COLO829 (cell line): Measurements from ENCODE around the gene RNF111.
A peak's percentile ranks its signal among the peaks of the same experiment; 100 is the strongest.

ENCODE experiments used
- DNase-seq: peaks from one replicate; pipeline ENCODE4 v3.0.0; 2012; ENCODE audit warnings: low spot score

The RNF111 gene

GRCh38 chr15:58987491-58988005 is at the start of gene RNF111:
Gene RNF111, plus strand, starts transcription at chr15:58987663. Its CDS starts 43,160 bp downstream, at chr15:59030823.
- DNase-seq: peak; percentile 84

DNA sequence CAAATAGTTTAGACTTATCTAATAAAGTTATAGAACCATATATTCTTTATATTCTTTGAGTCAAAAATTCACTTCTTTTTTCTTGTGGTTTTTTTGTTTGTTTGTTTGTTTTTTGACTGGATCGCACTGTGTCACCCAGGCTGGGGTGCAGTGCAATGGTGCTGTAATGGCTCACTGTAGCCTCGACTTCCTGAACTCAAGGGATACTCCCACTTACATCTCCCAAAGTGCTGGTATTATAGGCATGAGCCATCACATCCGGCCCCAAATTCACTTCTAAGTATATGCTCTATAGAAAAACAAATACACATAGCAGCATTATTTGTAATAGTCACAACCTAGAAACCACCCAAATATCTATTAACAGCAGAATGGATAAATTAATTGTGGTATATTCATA is 40.3 kb upstream of the RNF111 start:
- DNase-seq: no peak

DNA sequence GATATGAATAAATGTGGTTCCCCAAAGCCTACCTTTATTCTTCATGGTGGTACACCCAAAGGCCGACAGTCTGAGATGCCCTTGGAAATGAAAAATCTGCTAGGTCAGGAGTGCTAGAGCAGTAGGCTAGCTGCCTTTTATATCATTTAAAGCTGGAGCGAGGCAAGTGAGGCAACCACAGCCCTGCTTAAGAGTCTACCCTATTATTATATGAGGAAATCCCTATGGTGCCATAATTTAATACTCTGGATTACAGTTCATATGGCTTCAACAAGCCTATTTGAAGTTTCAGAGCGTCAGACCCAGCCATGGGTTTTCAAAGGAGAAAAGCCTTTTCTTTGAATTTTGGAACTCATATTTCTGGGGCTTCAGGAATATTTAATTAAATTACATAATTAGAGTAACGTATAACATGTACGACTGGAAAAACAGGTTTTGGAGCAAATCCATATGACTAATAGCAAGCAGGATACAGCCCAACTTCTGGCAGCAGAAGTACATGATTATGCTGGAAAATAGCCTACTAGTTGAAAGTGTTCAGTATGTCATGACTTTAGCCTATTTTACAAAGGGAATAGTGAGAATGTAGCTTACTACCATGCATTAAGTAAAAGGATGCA is 36.0 kb upstream of the RNF111 start:
- DNase-seq: no peak

DNA sequence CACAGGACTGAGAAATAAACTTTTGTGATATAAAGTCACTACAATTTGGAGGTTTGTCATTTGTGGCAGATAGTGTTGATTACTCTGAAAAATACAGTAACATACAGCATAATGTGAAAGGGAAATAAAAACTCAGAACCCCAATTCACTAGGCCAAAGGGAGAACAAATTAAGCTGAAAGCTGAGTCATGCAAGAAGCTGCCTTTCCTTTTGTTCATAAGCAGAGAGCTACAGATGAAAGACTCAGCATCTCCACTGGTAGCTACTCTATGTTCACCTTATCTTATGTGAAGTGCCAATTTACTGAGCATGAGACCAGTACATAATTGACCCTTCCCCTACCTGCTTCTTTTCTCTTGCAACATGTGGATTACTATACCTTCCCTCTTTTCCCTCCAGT is 34.7 kb upstream of the RNF111 start:
- no peak for DNase-seq

GRCh38 chr15:58957101-58957973 is 30.1 kb upstream of the RNF111 start:
- DNase-seq: peak; percentile 28

- DNase-seq: no peak
These were observed 28.7 kb upstream of the RNF111 start for GRCh38 chr15:58958811-58959210.

DNA sequence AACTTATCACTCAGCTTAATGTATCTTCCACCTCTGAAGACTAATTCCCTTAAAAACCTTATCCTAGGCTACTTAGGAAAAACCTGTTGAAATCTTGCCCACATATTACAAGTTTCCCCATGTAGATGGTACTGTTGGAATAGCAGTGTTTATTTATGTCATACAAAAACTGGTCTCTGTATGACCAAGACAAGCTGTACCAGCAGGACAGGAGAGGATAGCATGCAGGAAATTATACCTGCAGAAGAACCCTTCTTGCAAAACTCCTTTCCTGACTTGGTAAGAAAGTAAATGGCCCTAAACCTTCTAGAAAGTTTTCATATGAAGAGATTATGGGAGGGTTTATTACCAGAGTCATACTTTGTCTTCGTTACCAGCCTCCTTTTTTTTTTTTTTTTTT is 25.3 kb upstream of the RNF111 start:
- no peak for DNase-seq

DNA sequence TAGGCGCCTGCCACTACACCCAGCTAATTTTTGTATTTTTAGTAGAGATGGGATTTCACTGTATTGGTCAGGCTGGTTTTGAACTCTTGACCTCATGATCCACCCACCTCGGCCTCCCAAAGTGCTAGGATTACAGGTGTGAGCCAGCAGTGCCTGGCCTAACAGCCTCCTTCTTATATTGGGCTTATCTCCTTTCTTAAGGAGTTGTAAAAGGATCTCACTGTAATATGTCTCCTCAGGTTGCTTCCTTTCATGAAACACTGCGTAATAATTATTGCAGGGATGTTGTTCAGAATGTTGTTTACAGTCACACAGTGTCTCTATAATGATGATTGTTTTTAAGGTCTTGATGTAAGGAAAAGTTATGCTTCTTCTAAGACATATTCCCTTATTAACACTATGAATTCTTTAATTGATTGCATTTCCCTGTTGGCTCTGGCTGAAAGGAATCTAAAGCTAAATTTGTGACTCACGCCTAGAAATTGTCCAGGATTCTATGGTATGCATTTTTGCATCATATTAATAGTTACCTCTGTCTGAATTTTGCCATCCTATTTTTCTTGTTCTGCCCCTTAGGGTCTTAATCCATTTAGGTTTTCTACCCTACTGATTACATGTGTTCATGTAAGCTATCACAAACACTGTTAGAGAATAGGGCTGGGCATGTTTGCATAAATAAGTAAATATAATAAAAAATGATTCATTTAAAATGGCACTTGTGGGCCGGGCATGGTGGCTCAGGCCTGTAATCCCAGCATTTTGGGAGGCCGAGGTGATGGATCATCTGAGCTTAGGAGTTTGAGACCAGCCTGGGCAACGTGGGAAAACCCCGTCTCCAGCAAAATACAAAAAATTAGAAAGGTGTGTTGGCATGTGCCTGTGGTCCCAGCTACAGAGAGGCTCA is 24.5 kb upstream of the RNF111 start:
- no peak for DNase-seq

- DNase-seq: no peak
These were observed 20.8 kb upstream of the RNF111 start for GRCh38 chr15:58966698-58967097.

DNA sequence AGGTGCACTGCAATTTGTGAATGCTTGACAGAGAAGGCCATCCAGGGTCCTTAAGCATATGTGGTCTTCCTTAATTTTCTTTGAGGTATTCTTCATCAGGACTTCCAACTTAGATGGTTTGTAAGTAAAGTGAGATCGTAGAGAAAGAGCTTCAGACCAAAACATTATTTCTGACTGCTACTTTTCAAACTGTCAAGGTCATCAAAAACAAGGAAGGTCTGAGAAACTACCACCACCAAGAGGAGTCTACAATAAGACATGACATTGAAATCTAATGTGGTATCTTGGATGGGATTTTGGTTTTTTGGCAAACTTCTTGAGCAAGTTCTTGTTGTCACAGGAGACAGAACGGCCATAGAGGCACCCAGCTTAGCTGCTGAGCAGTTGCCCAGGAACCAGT is 20.0 kb upstream of the RNF111 start:
- no peak for DNase-seq

DNA sequence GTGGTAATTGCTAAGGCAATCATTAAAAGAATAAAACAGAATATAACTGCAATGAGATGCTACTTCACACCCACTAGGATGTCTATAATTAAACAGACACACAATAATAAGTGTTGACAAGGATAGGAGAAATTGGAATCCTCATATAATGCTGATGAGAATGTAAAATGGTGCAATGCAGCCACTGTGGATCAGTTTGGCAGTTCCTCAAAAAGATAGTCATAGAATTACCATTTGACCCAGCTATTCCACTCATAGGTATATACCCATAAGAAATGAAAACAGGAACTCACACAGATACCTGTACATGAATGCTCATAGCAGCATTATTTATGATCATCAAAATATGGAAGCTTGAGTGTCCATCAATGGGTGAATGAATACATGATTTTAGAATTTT is 9.6 kb upstream of the RNF111 start:
- no peak for DNase-seq

- DNase-seq: no peak
These were observed 7.0 kb upstream of the RNF111 start for GRCh38 chr15:58980351-58980939.

DNA sequence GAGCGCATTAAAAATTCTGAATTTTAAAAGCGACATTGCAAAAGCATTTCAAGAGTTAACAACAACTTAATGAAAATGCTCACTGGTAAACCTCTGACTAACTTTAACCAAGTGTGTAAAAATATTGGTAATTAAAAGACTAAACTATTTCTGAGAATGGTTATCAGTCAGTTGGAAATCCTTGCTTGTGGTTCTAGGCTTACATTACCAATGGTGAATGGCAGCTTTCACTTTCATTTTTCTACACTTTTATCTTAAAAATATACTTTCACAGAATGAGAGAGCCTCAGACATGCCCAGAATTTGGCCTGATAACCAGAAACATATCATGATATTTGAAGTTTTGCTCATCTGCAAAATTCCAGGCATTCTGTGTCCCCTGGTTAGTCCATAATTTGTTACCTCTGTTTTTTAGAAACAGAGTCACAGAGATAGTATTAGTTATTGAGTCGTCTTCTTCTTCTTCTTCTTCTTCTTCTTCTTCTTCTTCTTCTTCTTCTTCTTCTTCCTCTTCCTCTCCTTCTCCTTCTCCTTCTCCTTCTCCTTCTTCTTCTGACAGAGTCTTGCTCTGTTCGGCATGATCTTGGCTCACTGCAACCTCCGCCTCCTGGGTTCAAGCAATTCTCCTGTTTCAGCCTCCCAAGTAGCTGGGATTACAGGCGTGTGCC is 5.5 kb upstream of the RNF111 start:
- no peak for DNase-seq

DNA sequence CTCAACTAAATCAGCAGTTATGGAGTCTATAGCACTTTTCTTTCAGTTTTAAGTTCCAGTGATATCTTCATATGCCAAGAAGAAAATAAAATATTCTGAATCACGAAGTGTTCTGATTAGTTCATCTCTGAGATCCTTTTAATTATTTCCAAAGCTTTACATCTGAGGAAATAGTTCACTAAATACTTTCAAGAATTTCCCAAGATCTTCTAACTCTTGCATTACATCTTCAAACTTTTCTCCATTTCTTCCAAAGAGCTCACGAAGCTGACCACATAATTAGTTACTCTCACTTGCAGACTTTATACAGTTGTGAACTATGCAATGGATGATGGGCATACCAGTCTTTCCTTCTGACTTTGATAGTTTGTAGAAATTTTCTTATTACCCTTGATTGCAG is 4.2 kb upstream of the RNF111 start:
- DNase-seq: no peak

DNA sequence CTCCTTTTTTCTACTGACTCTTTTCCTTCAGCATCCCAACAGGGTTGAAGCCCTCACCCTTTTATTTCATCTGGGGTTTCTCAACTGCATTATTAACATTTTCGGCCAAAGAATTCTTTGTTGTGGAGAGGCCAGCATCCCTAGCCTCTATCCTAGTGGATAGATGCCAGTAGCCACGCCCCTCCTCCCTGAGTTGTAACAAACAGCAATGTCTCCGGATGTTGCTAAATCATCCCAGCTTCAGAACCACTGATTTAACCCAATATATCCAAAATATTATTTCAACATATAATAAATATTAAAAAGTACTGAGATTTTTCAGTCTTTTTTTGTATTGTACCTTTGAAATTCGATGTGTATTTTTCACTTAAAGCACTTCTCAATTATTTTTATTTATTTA is 2.0 kb upstream of the RNF111 start:
- no peak for DNase-seq

GRCh38 chr15:58987036-58987435 is 427 bp upstream of the RNF111 start:
- no peak for DNase-seq

DNA sequence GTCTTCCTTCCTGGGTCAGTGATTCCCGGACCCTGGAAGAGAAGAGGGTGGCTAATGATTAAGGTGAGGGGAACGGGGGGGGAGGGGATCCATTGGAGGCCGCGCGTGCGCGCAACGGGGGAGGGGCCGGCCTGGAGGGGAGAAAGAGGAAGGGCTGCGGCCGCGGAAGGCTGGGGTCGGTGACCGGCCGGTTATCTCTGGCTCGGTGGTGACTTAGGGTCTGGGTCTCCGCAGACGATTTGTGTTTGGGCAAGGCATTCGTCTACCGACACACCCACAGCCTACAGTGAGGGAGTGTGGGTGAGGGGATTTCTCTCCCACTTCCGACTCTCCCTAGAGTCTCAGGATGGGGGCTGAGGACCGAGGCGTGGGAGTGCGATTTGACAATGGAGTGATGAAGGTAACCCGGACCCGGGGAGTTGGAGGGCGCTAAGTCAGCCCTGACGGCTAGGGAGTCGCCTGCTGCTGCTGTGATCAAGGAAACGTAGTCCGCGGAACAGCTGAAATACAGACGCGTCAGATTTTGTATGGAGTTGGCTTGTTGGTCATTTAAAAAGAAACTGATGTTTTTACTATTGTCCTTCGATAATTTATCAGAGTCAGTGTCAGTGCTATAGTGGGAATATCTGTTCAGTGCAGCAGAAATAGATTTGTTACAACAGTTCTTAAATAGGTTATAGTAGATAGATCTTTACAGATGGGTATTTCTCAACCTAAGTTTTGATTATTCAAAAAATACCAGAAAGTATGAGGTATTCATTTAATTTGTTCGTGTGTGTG is 733 bp downstream of the RNF111 start:
- no peak for DNase-seq

DNA sequence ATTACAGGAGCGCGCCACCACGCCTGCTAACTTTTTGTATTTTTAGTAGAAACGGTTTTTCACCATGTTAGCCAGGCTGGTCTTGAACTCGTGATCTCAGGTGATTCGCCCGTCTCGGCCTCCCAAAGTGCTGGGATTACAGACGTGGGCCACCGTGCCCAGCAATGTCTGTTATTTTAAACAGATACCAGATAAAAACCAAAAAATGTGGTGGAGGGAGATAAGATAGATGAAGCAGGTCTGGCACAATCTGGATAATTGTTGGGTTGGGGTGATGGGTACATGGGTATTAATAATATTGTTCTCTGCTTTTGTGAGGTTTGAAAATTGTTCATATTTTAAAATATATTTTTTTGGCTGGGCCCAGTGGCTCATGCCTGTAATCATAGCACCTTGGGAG is 4.7 kb downstream of the RNF111 start:
- no peak for DNase-seq

DNA sequence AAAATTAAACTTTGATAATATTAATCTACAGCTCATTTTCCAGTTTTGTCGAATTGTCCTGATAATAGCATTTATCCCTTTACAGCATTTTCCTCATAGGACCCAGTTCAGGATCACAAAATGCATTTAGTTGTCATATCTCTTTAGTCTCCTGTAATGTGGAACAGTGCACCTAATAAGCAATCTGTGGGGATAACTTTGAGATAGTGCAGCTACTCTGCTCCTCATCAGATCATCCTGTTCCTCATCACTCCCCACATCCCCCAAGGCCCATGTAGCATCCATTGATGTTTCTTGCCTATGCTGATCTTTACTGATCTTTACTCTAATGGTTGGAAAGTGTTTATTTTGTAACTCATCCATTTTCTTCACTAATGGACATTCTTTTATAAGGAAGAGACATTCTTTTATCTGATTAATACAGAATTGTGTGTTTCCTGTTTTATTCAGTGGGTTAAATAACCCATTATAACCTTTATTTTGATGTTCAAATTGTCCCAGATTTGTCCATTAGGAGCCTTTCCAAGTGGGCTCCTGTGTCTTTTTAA is 7.5 kb downstream of the RNF111 start:
- no peak for DNase-seq

DNA sequence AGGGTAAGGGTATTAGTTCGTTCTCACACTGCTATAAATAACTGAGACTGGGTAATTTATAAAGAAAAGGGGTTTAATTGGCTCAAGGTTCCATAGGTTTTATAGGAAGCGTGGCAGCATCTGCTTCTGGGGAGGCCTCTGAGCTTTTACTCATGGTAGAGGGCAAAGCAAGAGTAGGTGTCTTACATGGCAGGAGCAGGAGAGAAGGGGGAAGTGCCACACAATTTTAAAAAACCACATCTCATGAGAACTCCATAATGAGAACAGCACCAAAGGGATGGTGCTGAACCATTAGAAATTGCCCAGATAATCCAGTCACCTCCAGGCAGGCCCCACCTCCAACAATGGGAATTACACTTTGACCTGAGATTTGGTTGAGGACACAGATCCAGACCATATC is 12.2 kb downstream of the RNF111 start:
- no peak for DNase-seq
